Osteoblast (primary cell): ENCODE data around the gene RB1. TPM values are rescaled to one million over a fixed set of nuclear protein-coding genes. Genes with fewer than 3 reads are reported as not detected.

Source experiments
- DNase-seq: peaks from one replicate; pipeline ENCODE4 v3.0.0; 2011; ENCODE audit warnings: low spot score, mixed read lengths; ENCODE audit not compliant: insufficient read length; ENCODE audit errors: missing footprints
- H2AFZ ChIP-seq: 2 replicates; pipeline ENCODE4 v1.6.0; 2011; ENCODE audit warnings: mild to moderate bottlenecking, low read length
- H3K27ac ChIP-seq: 2 replicates; pipeline ENCODE4 v1.5.1; 2011; ENCODE audit warnings: mild to moderate bottlenecking, low read depth, low read length, moderate library complexity
- H3K27me3 ChIP-seq: 2 replicates; pipeline ENCODE4 v1.6.0; 2012; ENCODE audit warnings: mild to moderate bottlenecking, control low read depth, inconsistent platforms, low read length, moderate library complexity; ENCODE audit not compliant: insufficient read depth
- H3K36me3 ChIP-seq: 2 replicates; pipeline ENCODE4 v1.5.1; 2011; ENCODE audit warnings: mild to moderate bottlenecking, low read length, control low read depth, moderate library complexity; ENCODE audit not compliant: insufficient read depth
- H3K4me1 ChIP-seq: 2 replicates; pipeline ENCODE4 v1.5.1; 2011; ENCODE audit warnings: mild to moderate bottlenecking, low read length, control low read depth, moderate library complexity; ENCODE audit not compliant: insufficient read depth
- H3K4me2 ChIP-seq: 2 replicates; pipeline ENCODE4 v1.6.0; 2011; ENCODE audit warnings: mild to moderate bottlenecking, low read length; ENCODE audit not compliant: insufficient read depth
- H3K4me3 ChIP-seq: fragments of 200-600 bp; sonication (generic); 3 replicates; pipeline ENCODE4 v1.5.1; 2012; ENCODE audit warnings: mild to moderate bottlenecking, low read length, inconsistent platforms; ENCODE audit not compliant: insufficient read depth
- H3K79me2 ChIP-seq: 2 replicates; pipeline ENCODE4 v1.6.0; 2012; ENCODE audit warnings: mild to moderate bottlenecking, low read length, control low read depth, inconsistent platforms; ENCODE audit not compliant: insufficient read depth
- H3K9me3 ChIP-seq: 2 replicates; pipeline ENCODE4 v1.5.1; 2011; ENCODE audit warnings: low read depth, low read length, control low read depth
- H4K20me1 ChIP-seq: 2 replicates; pipeline ENCODE4 v1.6.0; 2012; ENCODE audit warnings: mild to moderate bottlenecking, low read length, control low read depth; ENCODE audit not compliant: insufficient read depth
- small RNA-seq: library from RNA; depleted of rRNA; stranded (forward); fragments of <200 nt; gene quantifications from one replicate; pipeline ENCODE3, GENCODE V24; 2012
- total RNA-seq: library from RNA; depleted of rRNA; stranded (reverse); fragments of >200 nt; gene quantifications from 2 replicates; pipeline ENCODE4 v1.2.3, GENCODE V29; 2012
- TF ChIP-seq, protein P1 (sequence below): IDR thresholded peaks from 2 replicates; pipeline ENCODE4 v1.5.1; 2011; ENCODE audit warnings: mild to moderate bottlenecking, low read depth, low read length, moderate library complexity; ENCODE audit errors: extremely low read depth

RB1 gene
- total RNA-seq, 1 donor = 33.3 TPM

- Histone ChIP-seq H3K4me2 (no peak overlapping the region), H2AFZ (no peak overlapping the region), H3K4me1 (peaks cover 10% of the 10 kb centered on the region), H3K79me2 (peaks cover 8% of the 10 kb centered on the region), H3K36me3 (no peaks in the 10 kb centered on the region), H3K4me3 (no peak overlapping the region), H4K20me1 (no peaks in the 10 kb centered on the region), H3K27me3 (no peaks in the 10 kb centered on the region), H3K9me3 (no peaks in the 10 kb centered on the region), H3K27ac (no peak overlapping the region)
- TF ChIP-seq, protein P1, sequence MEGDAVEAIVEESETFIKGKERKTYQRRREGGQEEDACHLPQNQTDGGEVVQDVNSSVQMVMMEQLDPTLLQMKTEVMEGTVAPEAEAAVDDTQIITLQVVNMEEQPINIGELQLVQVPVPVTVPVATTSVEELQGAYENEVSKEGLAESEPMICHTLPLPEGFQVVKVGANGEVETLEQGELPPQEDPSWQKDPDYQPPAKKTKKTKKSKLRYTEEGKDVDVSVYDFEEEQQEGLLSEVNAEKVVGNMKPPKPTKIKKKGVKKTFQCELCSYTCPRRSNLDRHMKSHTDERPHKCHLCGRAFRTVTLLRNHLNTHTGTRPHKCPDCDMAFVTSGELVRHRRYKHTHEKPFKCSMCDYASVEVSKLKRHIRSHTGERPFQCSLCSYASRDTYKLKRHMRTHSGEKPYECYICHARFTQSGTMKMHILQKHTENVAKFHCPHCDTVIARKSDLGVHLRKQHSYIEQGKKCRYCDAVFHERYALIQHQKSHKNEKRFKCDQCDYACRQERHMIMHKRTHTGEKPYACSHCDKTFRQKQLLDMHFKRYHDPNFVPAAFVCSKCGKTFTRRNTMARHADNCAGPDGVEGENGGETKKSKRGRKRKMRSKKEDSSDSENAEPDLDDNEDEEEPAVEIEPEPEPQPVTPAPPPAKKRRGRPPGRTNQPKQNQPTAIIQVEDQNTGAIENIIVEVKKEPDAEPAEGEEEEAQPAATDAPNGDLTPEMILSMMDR = no peak
- DNase-seq = no peak
These were observed 225.2 kb downstream of the RB1 start for GRCh38 chr13:48528720-48529119.

DNA sequence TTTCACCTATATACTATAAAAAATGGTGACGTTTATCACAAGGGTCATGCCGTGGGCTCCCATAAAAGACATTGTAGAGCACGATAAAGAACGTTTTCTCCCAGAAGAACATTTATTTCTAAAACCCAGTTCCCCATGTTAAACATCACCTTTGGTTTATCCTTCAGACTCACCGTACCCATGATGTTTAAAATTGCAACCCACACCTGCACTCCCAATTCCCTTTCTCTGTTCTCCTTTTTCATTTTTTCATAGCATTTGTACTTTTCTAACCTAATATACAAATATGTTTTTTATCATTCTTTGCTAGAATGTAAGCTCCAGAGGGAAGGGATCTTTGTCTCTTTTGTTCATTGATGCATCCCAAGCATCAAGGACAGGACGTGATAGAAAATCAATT lies 227.3 kb downstream of the RB1 start:
- Histone ChIP-seq H3K27me3 (no peaks in the 10 kb centered on the region), H4K20me1 (no peaks in the 10 kb centered on the region), H3K36me3 (no peaks in the 10 kb centered on the region)

More for the DNA sequence above, 227.3 kb downstream of the RB1 start:
- H3K4me1 ChIP-seq = peaks cover 10% of the 10 kb centered on the region
- no peak overlapping the region for H2AFZ ChIP-seq
- DNase-seq = no peak
- H3K4me3 ChIP-seq = no peak overlapping the region
- H3K9me3 ChIP-seq = no peaks in the 10 kb centered on the region
- TF ChIP-seq, protein P1 = no peak
- peaks cover 8% of the 10 kb centered on the region for H3K79me2 ChIP-seq
- no peak overlapping the region for H3K4me2 ChIP-seq
- H3K27ac ChIP-seq = no peak overlapping the region

Small RNA genes within 50 kb of the gene (small RNA-seq; reads per million reads assigned to genes)
- gene RF00017 = not detected

Other genes starting within 250 kb of the RB1 start
- gene MED4, start 208.6 kb upstream of the RB1 start, total RNA-seq = 21.2 and 26.1 TPM in 2 replicates
- gene ITM2B, start 70.5 kb upstream of the RB1 start, total RNA-seq = 168 and 176 TPM in 2 replicates
- 11.9 and 14.7 TPM in 2 replicates for gene LPAR6, start 109.4 kb downstream of the RB1 start, total RNA-seq
- gene RCBTB2, start 229.3 kb downstream of the RB1 start, total RNA-seq = 10.5 and 11.8 TPM in 2 replicates